Hepatocyte (in vitro differentiated cells): ENCODE results near the gene BRD4. TPM values are rescaled to one million over a fixed set of nuclear protein-coding genes. Genes with fewer than 3 reads are reported as not detected.

Experiments
- DNase-seq: peaks from one replicate; pipeline ENCODE4 v3.0.0-alpha.2; 2016; ENCODE audit warnings: low spot score
- H2AFZ ChIP-seq: fragments of 200-600 bp; sonication (generic); 2 replicates; pipeline ENCODE4 v1.6.0; 2016; ENCODE audit warnings: antibody characterized with exemption, mild to moderate bottlenecking
- H3K27ac ChIP-seq: fragments of 200-600 bp; sonication (generic); 2 replicates; pipeline ENCODE4 v1.5.1; 2016; ENCODE audit warnings: mild to moderate bottlenecking
- H3K27me3 ChIP-seq: fragments of 200-600 bp; sonication (generic); 2 replicates; pipeline ENCODE4 v1.6.1; 2016
- H3K36me3 ChIP-seq: fragments of 200-600 bp; sonication (generic); replicated peaks from 2 replicates; pipeline ENCODE4 v1.5.1; 2016; ENCODE audit warnings: low read depth; ENCODE audit not compliant: insufficient read depth
- H3K4me1 ChIP-seq: fragments of 200-600 bp; sonication (generic); 2 replicates; pipeline ENCODE4 v1.5.1; 2016; ENCODE audit warnings: mild to moderate bottlenecking, moderate library complexity; ENCODE audit not compliant: insufficient read depth
- H3K4me2 ChIP-seq: fragments of 200-600 bp; sonication (generic); 2 replicates; pipeline ENCODE4 v1.6.0; 2016
- H3K4me3 ChIP-seq: fragments of 200-600 bp; sonication (generic); 2 replicates; pipeline ENCODE4 v1.5.1; 2016; ENCODE audit warnings: mild to moderate bottlenecking
- H3K79me2 ChIP-seq: fragments of 200-600 bp; sonication (generic); 2 replicates; pipeline ENCODE4 v1.6.0; 2017; ENCODE audit warnings: mild to moderate bottlenecking
- H3K9me2 ChIP-seq: fragments of 200-600 bp; sonication (generic); replicated peaks from 2 replicates; pipeline ENCODE4 v1.6.0; 2017; ENCODE audit warnings: mild to moderate bottlenecking; ENCODE audit not compliant: insufficient read depth
- H3K9me3 ChIP-seq: fragments of 200-600 bp; sonication (generic); 2 replicates; pipeline ENCODE4 v1.5.1; 2016; ENCODE audit warnings: low read depth, mild to moderate bottlenecking
- H4K20me1 ChIP-seq: fragments of 200-600 bp; sonication (generic); 2 replicates; pipeline ENCODE4 v1.6.0; 2016; ENCODE audit warnings: mild to moderate bottlenecking; ENCODE audit not compliant: insufficient read depth, poor library complexity, severe bottlenecking
- EZH2 ChIP-seq: fragments of 200-600 bp; sonication (generic); IDR thresholded peaks from 2 replicates; pipeline ENCODE4 v1.6.1; 2016; ENCODE audit warnings: antibody characterized with exemption, mild to moderate bottlenecking, borderline replicate concordance
- EZH2phosphoT487 ChIP-seq: fragments of 200-600 bp; sonication (generic); IDR thresholded peaks from one replicate; pipeline ENCODE4 v1.6.1; 2018; ENCODE audit warnings: antibody characterized with exemption, mild to moderate bottlenecking, low read depth, moderate library complexity; ENCODE audit not compliant: unreplicated experiment, severe bottlenecking
- WGBS: methylation state at CpG from one replicate; pipeline ENCODE4 v1.1.6; 2016; ENCODE audit warnings: low lambda C conversion rate; ENCODE audit errors: missing lambda C conversion rate; 5-methylcytosine and 5-hydroxymethylcytosine counted together
- polyA plus RNA-seq: library from polyadenylated mRNA; unstranded; fragments of >200 nt; fragmentation: Nextera tagmentation; extraction: Ambion mirVana; gene quantifications from 2 replicates; pipeline ENCODE4 v1.2.1, GENCODE V29; 2016
- total RNA-seq: library from RNA; depleted of rRNA; stranded (reverse); fragments of >200 nt; gene quantifications from 2 replicates; pipeline ENCODE4 v1.2.3, GENCODE V29; 2014
- TF ChIP-seq, protein P1 (sequence below): fragments of 200-600 bp; sonication (generic); IDR thresholded peaks from 2 replicates; pipeline ENCODE4 v1.5.1; 2016; ENCODE audit warnings: antibody characterized with exemption, mild to moderate bottlenecking; ENCODE audit not compliant: poor library complexity

Gene BRD4
- total and polyA plus RNA-seq, 2 experiments from 2014 or later: 18.0 to 88.4 TPM

- Histone ChIP-seq H3K27ac (no peak overlapping the region), H4K20me1 (peaks cover 29% of the 10 kb centered on the region)
- TF ChIP-seq EZH2phosphoT487: no peak
Measured at GRCh38 chr19:15244808-15245207, 87.5 kb downstream of the BRD4 start.

DNA sequence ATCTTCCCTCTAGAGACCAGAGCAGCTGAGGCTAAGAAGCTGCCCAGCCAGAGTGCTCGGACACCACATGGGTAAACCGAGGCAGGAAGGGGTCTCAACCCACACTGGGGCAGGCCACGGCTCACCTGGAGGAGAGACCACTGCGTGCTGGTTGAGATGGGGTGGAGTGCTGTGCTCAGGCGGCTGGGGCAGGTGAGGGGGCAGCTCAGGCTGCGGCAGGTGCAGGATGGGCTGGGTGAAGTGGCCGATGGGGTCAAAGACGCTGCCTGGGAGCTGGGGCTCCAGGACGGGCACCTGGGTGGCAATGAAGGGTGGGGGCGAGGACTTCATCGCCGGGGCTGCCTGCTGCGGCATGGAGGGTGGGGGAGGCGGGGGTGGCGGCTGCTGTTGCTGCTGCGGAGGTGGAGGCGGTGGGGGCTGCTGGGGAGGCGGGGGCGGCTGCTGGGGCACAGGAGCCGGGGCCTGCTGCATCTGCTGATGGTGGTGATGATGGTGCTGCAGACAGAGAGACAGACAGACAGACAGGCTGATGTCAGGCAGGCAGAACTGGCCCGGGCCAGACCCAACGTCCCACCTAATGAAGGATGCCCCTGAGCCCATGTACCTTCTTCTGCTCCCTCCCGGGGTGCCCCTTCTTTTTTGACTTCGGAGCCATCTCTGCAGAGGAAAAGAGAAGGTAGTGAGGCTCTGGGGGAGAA, 88.1 kb downstream of the BRD4 start:
- Histone ChIP-seq H3K9me2 (no peaks in the 10 kb centered on the region), H3K36me3 (no peaks in the 10 kb centered on the region), H3K27ac (no peak overlapping the region), H4K20me1 (peaks cover 24% of the 10 kb centered on the region), H3K4me3 (no peak overlapping the region), H3K79me2 (peaks cover 46% of the 10 kb centered on the region), H2AFZ (no peak overlapping the region), H3K4me1 (peaks cover 21% of the 10 kb centered on the region), H3K27me3 (no peaks in the 10 kb centered on the region), H3K4me2 (no peak overlapping the region), H3K9me3 (no peaks in the 10 kb centered on the region)
- TF ChIP-seq, protein P1, sequence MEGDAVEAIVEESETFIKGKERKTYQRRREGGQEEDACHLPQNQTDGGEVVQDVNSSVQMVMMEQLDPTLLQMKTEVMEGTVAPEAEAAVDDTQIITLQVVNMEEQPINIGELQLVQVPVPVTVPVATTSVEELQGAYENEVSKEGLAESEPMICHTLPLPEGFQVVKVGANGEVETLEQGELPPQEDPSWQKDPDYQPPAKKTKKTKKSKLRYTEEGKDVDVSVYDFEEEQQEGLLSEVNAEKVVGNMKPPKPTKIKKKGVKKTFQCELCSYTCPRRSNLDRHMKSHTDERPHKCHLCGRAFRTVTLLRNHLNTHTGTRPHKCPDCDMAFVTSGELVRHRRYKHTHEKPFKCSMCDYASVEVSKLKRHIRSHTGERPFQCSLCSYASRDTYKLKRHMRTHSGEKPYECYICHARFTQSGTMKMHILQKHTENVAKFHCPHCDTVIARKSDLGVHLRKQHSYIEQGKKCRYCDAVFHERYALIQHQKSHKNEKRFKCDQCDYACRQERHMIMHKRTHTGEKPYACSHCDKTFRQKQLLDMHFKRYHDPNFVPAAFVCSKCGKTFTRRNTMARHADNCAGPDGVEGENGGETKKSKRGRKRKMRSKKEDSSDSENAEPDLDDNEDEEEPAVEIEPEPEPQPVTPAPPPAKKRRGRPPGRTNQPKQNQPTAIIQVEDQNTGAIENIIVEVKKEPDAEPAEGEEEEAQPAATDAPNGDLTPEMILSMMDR: no peak
- TF ChIP-seq EZH2 (no peak), EZH2phosphoT487 (no peak)
- WGBS: 94% methylated on average over 12 of the region's 24 CpGs
- DNase-seq: no peak

More at GRCh38 chr19:15244808-15245207, 87.5 kb downstream of the BRD4 start:
- no peaks in the 10 kb centered on the region for H3K9me2 ChIP-seq
- H3K4me1 ChIP-seq: peaks cover 27% of the 10 kb centered on the region
- no peaks in the 10 kb centered on the region for H3K9me3 ChIP-seq
- WGBS: 90% methylated on average over 7 of the region's 7 CpGs
- no peaks in the 10 kb centered on the region for H3K27me3 ChIP-seq
- no peak overlapping the region for H3K4me3 ChIP-seq
- no peak overlapping the region for H2AFZ ChIP-seq
- no peaks in the 10 kb centered on the region for H3K36me3 ChIP-seq
- H3K79me2 ChIP-seq: peaks cover 52% of the 10 kb centered on the region
- H3K4me2 ChIP-seq: no peak overlapping the region
- DNase-seq: no peak

- TF ChIP-seq, protein P1: no peak
- TF ChIP-seq EZH2: no peak
- TF ChIP-seq EZH2phosphoT487: no peak
- H3K36me3 ChIP-seq: no peaks in the 10 kb centered on the region
- H3K9me2 ChIP-seq: no peaks in the 10 kb centered on the region
- WGBS: 97% methylated on average over 6 of the region's 17 CpGs
- H3K27ac ChIP-seq: no peak overlapping the region
- H3K27me3 ChIP-seq: no peaks in the 10 kb centered on the region
- no peak overlapping the region for H3K4me3 ChIP-seq
- no peak overlapping the region for H3K4me2 ChIP-seq
- peaks cover 39% of the 10 kb centered on the region for H3K79me2 ChIP-seq
- H3K4me1 ChIP-seq: peaks cover 13% of the 10 kb centered on the region
- no peak overlapping the region for H2AFZ ChIP-seq
- peaks cover 15% of the 10 kb centered on the region for H4K20me1 ChIP-seq
- no peaks in the 10 kb centered on the region for H3K9me3 ChIP-seq
- no peak for DNase-seq
Measured at GRCh38 chr19:15243236-15243957, 88.9 kb downstream of the BRD4 start.

- Histone ChIP-seq H4K20me1 (no peaks in the 10 kb centered on the region), H3K36me3 (no peaks in the 10 kb centered on the region)
Measured at GRCh38 chr19:15241259-15241910, 91.0 kb downstream of the BRD4 start.

More at GRCh38 chr19:15241259-15241910, 91.0 kb downstream of the BRD4 start:
- no peaks in the 10 kb centered on the region for H3K9me3 ChIP-seq
- H3K79me2 ChIP-seq: peaks cover 22% of the 10 kb centered on the region
- no peak overlapping the region for H3K4me2 ChIP-seq
- H3K4me3 ChIP-seq: no peak overlapping the region
- no peak overlapping the region for H2AFZ ChIP-seq
- TF ChIP-seq EZH2 (no peak), EZH2phosphoT487 (no peak)
- TF ChIP-seq, protein P1: no peak
- 92% methylated on average over 9 of the region's 9 CpGs for WGBS
- H3K27ac ChIP-seq: no peak overlapping the region
- no peaks in the 10 kb centered on the region for H3K9me2 ChIP-seq
- DNase-seq: no peak
- no peaks in the 10 kb centered on the region for H3K4me1 ChIP-seq
- no peaks in the 10 kb centered on the region for H3K27me3 ChIP-seq
